HepG2 (cell line): Measurements from ENCODE around the gene CUL9.
A peak's percentile ranks its signal among the peaks of the same experiment; 100 is the strongest.

ENCODE experiments used
- EP300 ChIP-seq, 3 experiments: sonication (generic) in 1 of 3; formaldehyde crosslinking in 1 of 3; IDR thresholded peaks; 2 replicates each; pipeline versions ENCODE4 v1.5.1 to v1.6.1; 2011 to 2020; ENCODE audit warnings: low read depth in 2 of 3, low read length in 2 of 3, borderline replicate concordance in 1 of 3, improper control_type of control experiment in 1 of 3, mild to moderate bottlenecking in 1 of 3, missing genetic modification reagents in 1 of 3, moderate library complexity in 1 of 3
- GATAD1 ChIP-seq: IDR thresholded peaks from 2 replicates; pipeline ENCODE4 v1.6.1; 2016; ENCODE audit warnings: missing genetic modification reagents, missing compliant biosample characterization
- HDAC2 ChIP-seq: sonication (generic); formaldehyde crosslinking; IDR thresholded peaks from 2 replicates; pipeline ENCODE4 v1.4.0; 2020; ENCODE audit warnings: missing genetic modification reagents
- HDAC6 ChIP-seq: fragments of 200-600 bp; sonication (generic); IDR thresholded peaks from 2 replicates; pipeline ENCODE4 v1.7.0; 2017; ENCODE audit warnings: mild to moderate bottlenecking, antibody characterized with exemption, low read length, low read depth
- HMG20B ChIP-seq: conservative IDR thresholded peaks from 2 replicates; pipeline ENCODE4 v1.6.1; 2016; ENCODE audit warnings: missing genetic modification reagents, missing compliant biosample characterization
- MYNN ChIP-seq: sonication (generic); formaldehyde crosslinking; IDR thresholded peaks from 2 replicates; pipeline ENCODE4 v1.4.0; 2020; ENCODE audit warnings: mild to moderate bottlenecking, low read depth, missing genetic modification reagents
- SMAD1 ChIP-seq: sonication (generic); formaldehyde crosslinking; IDR thresholded peaks from 2 replicates; pipeline ENCODE4 v1.4.0; 2020; ENCODE audit warnings: missing genetic modification reagents, low read depth, mild to moderate bottlenecking, borderline replicate concordance
- STAT5B ChIP-seq: sonication (generic); formaldehyde crosslinking; IDR thresholded peaks from 2 replicates; pipeline ENCODE4 v1.4.0; 2020; ENCODE audit warnings: missing genetic modification reagents
- TF ChIP-seq, protein P1 (sequence below), 2 experiments: IDR thresholded peaks; 2 replicates each; pipeline ENCODE4 v1.6.1; 2011 to 2012; ENCODE audit warnings: low read length in 2 of 2, borderline replicate concordance in 1 of 2, low read depth in 1 of 2, mild to moderate bottlenecking in 1 of 2, moderate library complexity in 1 of 2
- TF ChIP-seq, protein P2 (sequence below): sonication (generic); formaldehyde crosslinking; IDR thresholded peaks from 2 replicates; pipeline ENCODE4 v1.5.0; 2020; ENCODE audit warnings: mild to moderate bottlenecking, missing genetic modification reagents, moderate library complexity

DNA sequence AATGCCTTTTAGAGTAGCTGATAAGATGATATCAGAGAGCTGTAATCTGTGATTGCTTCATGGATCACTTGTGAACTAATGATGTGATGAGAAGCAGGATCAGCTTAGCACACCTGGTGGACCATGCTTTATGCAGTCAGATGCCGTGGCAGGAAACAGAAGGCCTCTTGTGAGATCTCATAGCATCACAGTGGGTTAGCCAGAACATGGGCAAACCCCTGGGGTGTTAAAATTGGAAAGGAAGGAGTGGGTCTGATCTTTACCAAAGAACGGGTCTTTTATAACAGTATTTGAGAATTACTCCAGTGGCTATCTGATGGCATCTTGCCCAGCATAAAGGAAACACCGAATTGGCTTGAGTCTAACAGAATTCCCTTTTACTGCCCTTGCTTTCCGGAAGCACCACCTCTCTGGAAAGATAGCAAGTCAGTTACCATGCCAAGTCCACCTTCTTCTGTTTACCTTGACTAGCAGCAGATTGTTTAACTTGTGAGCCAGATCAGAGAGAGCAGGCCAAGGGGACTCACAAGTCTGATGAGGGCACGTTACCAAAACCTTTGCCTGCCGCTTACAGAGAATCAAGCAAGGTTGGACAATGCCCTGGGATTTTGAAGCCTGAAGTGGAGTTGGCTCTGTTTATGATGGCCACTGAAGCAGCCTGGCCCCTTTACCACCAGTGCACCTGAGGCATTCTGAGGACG lies 31.8 kb upstream of the CUL9 start:
- TF ChIP-seq, protein P1, sequence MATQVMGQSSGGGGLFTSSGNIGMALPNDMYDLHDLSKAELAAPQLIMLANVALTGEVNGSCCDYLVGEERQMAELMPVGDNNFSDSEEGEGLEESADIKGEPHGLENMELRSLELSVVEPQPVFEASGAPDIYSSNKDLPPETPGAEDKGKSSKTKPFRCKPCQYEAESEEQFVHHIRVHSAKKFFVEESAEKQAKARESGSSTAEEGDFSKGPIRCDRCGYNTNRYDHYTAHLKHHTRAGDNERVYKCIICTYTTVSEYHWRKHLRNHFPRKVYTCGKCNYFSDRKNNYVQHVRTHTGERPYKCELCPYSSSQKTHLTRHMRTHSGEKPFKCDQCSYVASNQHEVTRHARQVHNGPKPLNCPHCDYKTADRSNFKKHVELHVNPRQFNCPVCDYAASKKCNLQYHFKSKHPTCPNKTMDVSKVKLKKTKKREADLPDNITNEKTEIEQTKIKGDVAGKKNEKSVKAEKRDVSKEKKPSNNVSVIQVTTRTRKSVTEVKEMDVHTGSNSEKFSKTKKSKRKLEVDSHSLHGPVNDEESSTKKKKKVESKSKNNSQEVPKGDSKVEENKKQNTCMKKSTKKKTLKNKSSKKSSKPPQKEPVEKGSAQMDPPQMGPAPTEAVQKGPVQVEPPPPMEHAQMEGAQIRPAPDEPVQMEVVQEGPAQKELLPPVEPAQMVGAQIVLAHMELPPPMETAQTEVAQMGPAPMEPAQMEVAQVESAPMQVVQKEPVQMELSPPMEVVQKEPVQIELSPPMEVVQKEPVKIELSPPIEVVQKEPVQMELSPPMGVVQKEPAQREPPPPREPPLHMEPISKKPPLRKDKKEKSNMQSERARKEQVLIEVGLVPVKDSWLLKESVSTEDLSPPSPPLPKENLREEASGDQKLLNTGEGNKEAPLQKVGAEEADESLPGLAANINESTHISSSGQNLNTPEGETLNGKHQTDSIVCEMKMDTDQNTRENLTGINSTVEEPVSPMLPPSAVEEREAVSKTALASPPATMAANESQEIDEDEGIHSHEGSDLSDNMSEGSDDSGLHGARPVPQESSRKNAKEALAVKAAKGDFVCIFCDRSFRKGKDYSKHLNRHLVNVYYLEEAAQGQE (IDR thresholded peaks at IDR 0.05; ENCODE audit: borderline replicate concordance in 1 of 2, low read depth in 1 of 2, low read length in 2 of 2), result no peak
- TF ChIP-seq, protein P2, sequence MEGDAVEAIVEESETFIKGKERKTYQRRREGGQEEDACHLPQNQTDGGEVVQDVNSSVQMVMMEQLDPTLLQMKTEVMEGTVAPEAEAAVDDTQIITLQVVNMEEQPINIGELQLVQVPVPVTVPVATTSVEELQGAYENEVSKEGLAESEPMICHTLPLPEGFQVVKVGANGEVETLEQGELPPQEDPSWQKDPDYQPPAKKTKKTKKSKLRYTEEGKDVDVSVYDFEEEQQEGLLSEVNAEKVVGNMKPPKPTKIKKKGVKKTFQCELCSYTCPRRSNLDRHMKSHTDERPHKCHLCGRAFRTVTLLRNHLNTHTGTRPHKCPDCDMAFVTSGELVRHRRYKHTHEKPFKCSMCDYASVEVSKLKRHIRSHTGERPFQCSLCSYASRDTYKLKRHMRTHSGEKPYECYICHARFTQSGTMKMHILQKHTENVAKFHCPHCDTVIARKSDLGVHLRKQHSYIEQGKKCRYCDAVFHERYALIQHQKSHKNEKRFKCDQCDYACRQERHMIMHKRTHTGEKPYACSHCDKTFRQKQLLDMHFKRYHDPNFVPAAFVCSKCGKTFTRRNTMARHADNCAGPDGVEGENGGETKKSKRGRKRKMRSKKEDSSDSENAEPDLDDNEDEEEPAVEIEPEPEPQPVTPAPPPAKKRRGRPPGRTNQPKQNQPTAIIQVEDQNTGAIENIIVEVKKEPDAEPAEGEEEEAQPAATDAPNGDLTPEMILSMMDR (CRISPR knock-in tag), result no peak
- TF ChIP-seq MYNN (CRISPR knock-in tag) (no peak), GATAD1 (CRISPR knock-in tag) (0 out of 2 replicates have a peak, but pooled peaks have one; percentile 27), HMG20B (CRISPR knock-in tag) (0 out of 2 replicates have a peak, but pooled peaks have one; percentile 11), SMAD1 (CRISPR knock-in tag) (no peak), EP300 (IDR thresholded peaks at IDR 0.05; ENCODE audit: low read depth in 2 of 2, low read length in 2 of 2) (peak in 1 of 2 experiments; percentile 45; a peak in 1 of 4 replicates), EP300 (CRISPR knock-in tag; IDR thresholded peaks at IDR 0.05; ENCODE audit: borderline replicate concordance) (peak; percentile 11; the same call in 1 of the 2 replicates), HDAC2 (CRISPR knock-in tag) (peak; percentile 67; the same call in 1 of the 2 replicates), STAT5B (CRISPR knock-in tag) (no peak), HDAC6 (no peak)
